AG04450 (cell line): Measurements from ENCODE around the gene TAF11L3. TPM values are rescaled to one million over a fixed set of nuclear protein-coding genes. Genes with fewer than 3 reads are reported as not detected.
"Not testable (repeated sequence)": the region's sequence is repeated elsewhere in the genome, so short reads cannot be mapped to it uniquely, and the experiment has no call there.

ENCODE experiments used
- CTCF ChIA-PET: fragments of 300-600, 350-600 bp; formaldehyde crosslinking; extraction: SDS; loops from one replicate; lab custom pipeline; 2022; ENCODE audit warnings: antibody characterized with exemption, inconsistent platforms; lab: Charles Lee
- POLR2A ChIA-PET: fragments of 350-600 bp; formaldehyde crosslinking; extraction: SDS; loops from one replicate; lab custom pipeline; 2021; ENCODE audit warnings: antibody characterized with exemption, inconsistent platforms; lab: Yijun Ruan, JAX
- DNase-seq: peaks from one replicate; pipeline ENCODE4 v3.0.0-alpha.2; 2011; ENCODE audit warnings: low read depth, low spot score
- H3K27ac ChIP-seq: one replicate; pipeline ENCODE4 v1.5.1; 2012; ENCODE audit warnings: low read depth, low read length, control low read depth
- H3K27me3 ChIP-seq: one replicate; pipeline ENCODE4 v1.6.0; 2012; ENCODE audit warnings: low read length; ENCODE audit not compliant: control insufficient read depth, insufficient read depth
- H3K4me3 ChIP-seq: 2 replicates; pipeline ENCODE4 v1.5.1; 2011; ENCODE audit warnings: mild to moderate bottlenecking, low read depth, low read length, control low read depth
- H3K9me3 ChIP-seq: 2 replicates; pipeline ENCODE4 v1.5.1; 2012; ENCODE audit warnings: low read length; ENCODE audit not compliant: control insufficient read depth, insufficient read depth
- CTCF ChIP-seq: IDR thresholded peaks from 2 replicates; pipeline ENCODE4 v1.5.1; 2011; ENCODE audit warnings: low read depth, low read length, control low read depth, inconsistent platforms
- polyA plus RNA-seq: library from polyadenylated mRNA; depleted of rRNA; stranded (reverse); fragments of >200 nt; gene quantifications from 2 replicates; pipeline ENCODE4 v1.2.3, GENCODE V29; 2011

The TAF11L3 gene
- polyA plus RNA-seq, 1 experiment: not detected

- ChIA-PET CTCF (no interaction called here), POLR2A (no interaction called here)
- DNase-seq: no peak
- H3K27ac ChIP-seq: no peak overlapping the region
- no peaks in the 10 kb centered on the region for H3K27me3 ChIP-seq
- H3K4me3 ChIP-seq: no peak overlapping the region
- TF ChIP-seq CTCF: no peak
- H3K9me3 ChIP-seq: no peaks in the 10 kb centered on the region; the same call in 1 of the 2 replicates
Observed at GRCh38 chr5:17497446-17497845, 20.7 kb upstream of the TAF11L3 start.

DNA sequence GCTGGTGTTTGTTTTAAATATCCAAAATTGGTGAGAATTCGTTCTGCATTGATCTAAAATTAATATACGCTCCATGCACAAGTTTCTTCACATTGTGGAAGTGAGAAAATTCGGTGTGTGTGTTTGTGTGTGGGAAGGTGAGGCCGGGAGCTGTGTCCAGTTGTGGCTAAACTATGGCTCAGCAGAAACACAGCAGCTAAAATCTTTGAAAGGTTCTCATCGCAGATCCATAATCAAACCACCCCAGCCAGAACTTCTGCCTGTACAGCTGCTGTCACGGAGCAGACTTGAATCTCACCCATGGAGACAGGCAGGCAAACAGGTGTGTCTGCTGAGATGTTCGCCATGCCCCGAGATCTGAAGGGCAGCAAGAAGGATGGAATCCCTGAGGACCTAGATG lies 20.2 kb upstream of the TAF11L3 start, which contains the start of gene TAF11L2:
TSS of gene TAF11L2 (plus strand) at position 301 of the 400 bp plus-strand sequence.
- H3K9me3 ChIP-seq, H3K27ac ChIP-seq, CTCF ChIA-PET, DNase-seq, H3K27me3 ChIP-seq, H3K4me3 ChIP-seq, POLR2A ChIA-PET: not testable (repeated sequence)

GRCh38 chr5:17511775-17512325 lies 6.3 kb upstream of the TAF11L3 start:
- TF ChIP-seq CTCF: no peak
- DNase-seq: no peak
- Histone ChIP-seq H3K27ac (no peak overlapping the region), H3K9me3 (no peaks in the 10 kb centered on the region), H3K27me3 (no peaks in the 10 kb centered on the region), H3K4me3 (no peak overlapping the region)
- ChIA-PET POLR2A (no interaction called here), CTCF (no interaction called here)

GRCh38 chr5:17517526-17517925 lies 641 bp upstream of the TAF11L3 start:
- H3K27ac ChIP-seq, POLR2A ChIA-PET, CTCF ChIA-PET, DNase-seq, H3K9me3 ChIP-seq, H3K4me3 ChIP-seq, H3K27me3 ChIP-seq: not testable (repeated sequence)

DNA sequence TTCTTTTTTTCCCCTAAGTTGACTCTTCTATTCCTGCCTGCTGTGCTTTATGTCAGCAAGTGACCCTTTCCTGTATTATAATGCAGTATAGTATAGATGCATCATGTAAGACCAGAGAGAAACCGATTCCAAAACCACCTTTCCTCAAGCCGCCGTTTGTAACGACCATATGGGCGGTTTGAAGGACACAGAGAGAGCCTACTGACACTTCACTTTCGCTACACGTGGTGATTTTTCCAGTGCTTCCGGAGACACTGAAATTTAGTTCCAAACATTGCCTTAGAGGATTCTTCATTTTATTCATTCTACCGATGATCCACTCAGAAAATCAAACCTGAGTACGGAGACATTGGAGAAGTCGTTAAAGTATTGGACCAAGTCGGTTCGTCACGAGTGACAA lies 1.3 kb downstream of the TAF11L3 start:
- POLR2A ChIA-PET, H3K27me3 ChIP-seq, DNase-seq: not testable (repeated sequence)

GRCh38 chr5:17521501-17521900 lies 3.3 kb downstream of the TAF11L3 start, which contains the start of gene TAF11L4:
Gene TAF11L4, plus strand, starts transcription at chr5:17521801.
- DNase-seq, H3K9me3 ChIP-seq, H3K27ac ChIP-seq, H3K4me3 ChIP-seq, H3K27me3 ChIP-seq, POLR2A ChIA-PET, CTCF ChIA-PET: not testable (repeated sequence)

More for the DNA sequence above, 1.3 kb downstream of the TAF11L3 start:
- CTCF ChIA-PET, H3K9me3 ChIP-seq, H3K27ac ChIP-seq, H3K4me3 ChIP-seq: not testable (repeated sequence)

DNA sequence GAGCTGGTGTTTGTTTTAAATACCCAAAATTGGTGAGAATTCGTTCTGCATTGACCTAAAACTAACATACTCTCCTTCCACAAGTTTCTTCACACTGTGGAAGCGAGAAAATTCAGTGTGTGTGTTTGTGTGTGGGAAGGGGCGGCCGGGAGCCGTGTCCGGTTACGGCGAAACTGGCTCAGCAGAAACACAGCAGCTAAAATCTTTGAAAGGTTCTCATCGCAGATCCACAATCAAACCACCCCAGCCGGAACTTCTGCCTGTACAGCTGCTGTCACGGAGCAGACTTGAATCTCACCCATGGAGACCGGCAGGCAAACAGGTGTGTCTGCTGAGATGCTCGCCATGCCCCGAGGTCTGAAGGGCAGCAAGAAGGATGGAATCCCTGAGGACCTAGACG lies 6.8 kb downstream of the TAF11L3 start, which contains the start of gene TAF11L5:
TSS of gene TAF11L5 (plus strand) at position 301 of the 400 bp plus-strand sequence.
- DNase-seq, CTCF ChIA-PET, H3K27ac ChIP-seq, H3K4me3 ChIP-seq, H3K9me3 ChIP-seq, POLR2A ChIA-PET, H3K27me3 ChIP-seq: not testable (repeated sequence)

GRCh38 chr5:17526504-17526903 lies 8.3 kb downstream of the TAF11L3 start:
- H3K9me3 ChIP-seq, DNase-seq, CTCF ChIA-PET, H3K4me3 ChIP-seq, H3K27me3 ChIP-seq, POLR2A ChIA-PET, H3K27ac ChIP-seq: not testable (repeated sequence)

GRCh38 chr5:17528369-17528768 lies 10.2 kb downstream of the TAF11L3 start, which contains the start of gene TAF11L6:
Gene TAF11L6, plus strand, starts transcription at chr5:17528669.
- H3K27me3 ChIP-seq, POLR2A ChIA-PET, CTCF ChIA-PET, H3K4me3 ChIP-seq, H3K27ac ChIP-seq, DNase-seq, H3K9me3 ChIP-seq: not testable (repeated sequence)
